ENCODE results near the gene DNAJA1.
"Not testable (repeated sequence)": the region's sequence is repeated elsewhere in the genome, so short reads cannot be mapped to it uniquely, and the experiment has no call there.

DNAJA1 gene

GRCh38 chr9:33082538-33083326 is 57.7 kb downstream of the DNAJA1 start:
- DNase-seq: no peak

GRCh38 chr9:33085672-33086071 is 60.6 kb downstream of the DNAJA1 start:
- not testable (repeated sequence) for DNase-seq
